IPS-18c (cell line): ENCODE measurements around the gene MED25.
A peak's percentile ranks its signal among the peaks of the same experiment; 100 is the strongest.

Experiments
- H3K4me3 ChIP-seq: 2 replicates; pipeline ENCODE4 v1.7.0; 2013; ENCODE audit warnings: low read depth, mild to moderate bottlenecking, low read length, moderate library complexity; ENCODE audit not compliant: insufficient read depth
- H3K9me3 ChIP-seq: one replicate; pipeline ENCODE4 v1.6.1; 2013; ENCODE audit warnings: mild to moderate bottlenecking, low read length, moderate library complexity; ENCODE audit not compliant: control insufficient read depth, insufficient read depth

MED25 gene

GRCh38 chr19:49858088-49858985 lies 40.2 kb downstream of the MED25 start:
- no peak overlapping the region for H3K4me3 ChIP-seq
- no peaks in the 10 kb centered on the region for H3K9me3 ChIP-seq

DNA sequence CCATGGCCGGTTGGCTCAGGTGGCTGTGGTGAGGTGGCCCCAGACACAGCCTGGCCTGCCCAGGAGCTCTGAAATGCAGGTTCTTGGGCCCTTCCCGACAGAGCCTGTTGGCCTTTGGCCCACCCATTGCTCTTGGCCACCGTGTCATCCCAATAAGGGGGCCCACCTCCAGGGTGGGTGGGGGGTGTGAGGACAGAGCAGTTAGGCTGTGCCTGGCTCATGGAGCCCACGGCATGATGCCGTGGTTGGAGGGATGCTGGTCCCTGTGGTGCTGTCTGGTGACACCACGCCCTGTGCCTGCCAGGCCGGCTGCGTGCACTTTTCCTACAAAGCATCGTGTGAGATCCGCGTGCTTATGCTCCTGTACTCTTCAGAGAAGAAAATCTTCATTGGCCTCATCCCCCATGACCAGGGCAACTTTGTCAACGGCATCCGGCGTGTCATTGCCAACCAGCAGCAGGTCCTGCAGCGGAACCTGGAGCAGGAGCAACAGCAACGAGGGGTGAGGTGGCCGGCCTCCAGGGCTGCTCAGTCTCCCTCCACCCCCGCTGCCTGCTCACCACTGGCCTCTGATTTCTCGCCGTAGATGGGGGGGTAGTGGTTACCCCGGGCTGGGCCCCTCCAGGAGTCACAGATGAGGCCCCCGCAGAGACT lies 41.7 kb downstream of the MED25 start:
- H3K9me3 ChIP-seq = no peaks in the 10 kb centered on the region
- H3K4me3 ChIP-seq = no peak overlapping the region

GRCh38 chr19:49860336-49861102 lies 42.4 kb downstream of the MED25 start:
- no peak overlapping the region for H3K4me3 ChIP-seq

DNA sequence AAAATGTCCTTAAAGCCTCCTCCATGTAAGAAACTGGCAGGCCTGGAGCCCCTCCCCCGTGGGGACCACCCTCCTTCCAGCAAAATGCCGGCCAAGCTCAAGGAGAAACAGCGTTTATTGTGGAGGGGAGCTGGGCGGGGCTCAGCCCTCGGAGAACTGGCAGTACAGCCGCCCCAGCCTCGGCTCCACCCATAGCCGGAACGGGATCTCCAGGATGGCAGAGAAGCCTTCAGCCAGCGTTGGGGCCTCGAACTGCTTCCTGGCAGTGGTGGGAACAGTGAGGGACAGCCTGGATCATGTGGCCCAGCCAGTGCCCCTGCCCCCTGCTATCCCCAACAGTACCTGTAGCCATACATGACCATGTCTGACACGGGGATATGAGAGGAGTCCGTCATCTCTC lies 43.0 kb downstream of the MED25 start:
- Histone ChIP-seq H3K4me3 (no peak overlapping the region), H3K9me3 (no peaks in the 10 kb centered on the region)

More at GRCh38 chr19:49860336-49861102, 42.4 kb downstream of the MED25 start:
- no peaks in the 10 kb centered on the region for H3K9me3 ChIP-seq

DNA sequence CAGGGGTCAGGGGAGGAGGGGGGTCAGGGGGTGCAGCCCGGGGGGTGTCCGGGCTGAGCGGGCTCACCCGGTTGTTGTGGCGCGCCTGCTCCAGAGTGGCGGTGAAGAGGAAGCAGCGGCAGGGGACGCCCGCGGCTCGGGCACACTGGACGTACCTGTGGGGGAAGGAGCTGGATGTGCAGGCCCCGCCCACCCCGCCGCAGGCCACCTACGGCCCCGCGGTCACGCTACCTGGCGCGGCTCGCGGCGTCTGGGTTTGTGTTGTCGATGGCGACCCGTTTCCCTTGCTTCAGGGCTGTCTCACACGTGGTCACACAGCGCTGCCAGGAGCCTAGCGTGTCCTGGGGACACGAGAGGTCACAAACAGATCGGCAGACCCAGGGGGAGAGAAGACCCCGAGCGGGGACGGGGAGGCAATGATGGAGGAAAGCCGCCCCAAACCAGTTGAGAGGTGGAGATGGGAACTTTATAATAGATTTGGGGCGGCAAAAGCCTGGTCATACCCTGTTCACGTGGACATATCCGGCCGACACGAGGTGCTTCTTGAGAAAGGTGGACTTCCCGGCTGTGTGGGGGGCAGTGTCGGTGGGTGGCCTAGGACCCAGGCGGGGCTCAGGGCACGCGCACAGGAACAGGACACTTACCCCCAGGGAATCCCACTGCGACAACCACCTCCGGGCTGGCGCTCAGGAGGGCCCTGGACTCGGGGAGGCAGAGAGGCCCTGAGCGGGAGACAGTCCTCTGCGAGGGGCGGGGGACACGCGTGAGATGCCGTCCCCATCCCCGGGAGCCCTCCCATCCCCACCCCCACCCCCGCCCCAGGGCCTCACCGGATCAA lies 43.7 kb downstream of the MED25 start:
- H3K4me3 ChIP-seq = no peak overlapping the region
- no peaks in the 10 kb centered on the region for H3K9me3 ChIP-seq

DNA sequence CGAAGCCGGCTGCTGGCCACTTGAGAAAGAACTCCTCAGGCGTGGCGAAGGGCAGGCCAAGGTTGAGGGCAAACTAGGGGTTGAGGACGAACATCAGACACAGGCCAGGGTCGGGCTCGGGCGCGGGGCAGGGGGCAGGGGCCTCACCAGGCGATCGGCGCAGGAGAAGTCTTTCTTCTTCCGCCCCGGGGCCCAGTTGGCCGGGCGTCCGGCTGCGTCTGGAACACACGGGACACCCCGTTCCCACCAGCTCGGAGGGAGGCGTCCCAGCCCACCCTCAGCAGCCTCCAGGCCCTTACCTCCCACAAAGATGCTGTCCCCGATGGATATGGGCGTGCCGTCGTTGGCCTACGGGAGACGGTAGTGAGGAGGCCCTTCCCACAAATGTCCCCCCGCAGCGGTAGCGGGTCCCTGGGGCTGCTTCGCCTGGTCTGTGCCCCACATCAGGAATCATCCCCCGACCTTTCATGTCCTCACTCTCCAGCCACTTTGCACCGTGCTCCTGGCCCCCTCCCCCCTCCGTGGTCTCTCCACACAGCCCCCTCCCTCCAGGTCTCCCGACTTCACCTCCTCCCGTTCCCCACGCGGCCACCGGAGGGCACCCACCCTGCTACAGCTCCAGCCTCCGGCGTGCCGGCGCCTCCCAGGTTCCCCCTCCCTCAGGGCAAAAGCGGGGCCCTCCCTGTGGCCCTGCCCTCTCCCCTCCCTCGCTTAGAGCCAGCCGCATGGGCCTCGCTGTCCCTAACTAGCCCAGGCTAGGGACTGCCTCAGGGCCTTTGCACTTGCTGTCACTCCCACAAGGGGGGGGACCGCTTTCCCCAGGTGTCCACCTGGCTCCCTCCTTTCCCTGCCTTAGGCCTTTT lies 44.5 kb downstream of the MED25 start:
- Histone ChIP-seq H3K9me3 (no peaks in the 10 kb centered on the region), H3K4me3 (no peak overlapping the region)

GRCh38 chr19:49863254-49863934 lies 45.3 kb downstream of the MED25 start:
- peaks cover 2% of the 10 kb centered on the region for H3K9me3 ChIP-seq
- no peak overlapping the region for H3K4me3 ChIP-seq

DNA sequence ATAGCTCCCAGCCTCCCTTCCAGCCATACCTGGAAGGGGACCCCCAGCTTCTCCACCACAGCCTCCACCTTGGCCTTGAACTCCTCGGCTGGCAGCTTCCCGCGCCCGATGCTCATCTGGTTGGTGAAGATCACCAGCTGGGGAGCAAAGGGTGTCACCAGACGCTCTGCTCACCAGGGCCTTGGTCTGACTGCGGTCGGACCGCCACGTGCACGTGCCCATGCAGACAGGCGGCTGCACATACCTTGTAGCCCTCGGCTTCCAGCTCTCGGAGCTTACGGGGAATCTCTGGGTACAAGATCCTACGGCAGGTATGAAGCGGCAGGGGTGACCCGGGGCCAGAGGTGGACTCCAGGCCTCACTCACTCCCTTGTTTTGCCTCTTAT lies 45.8 kb downstream of the MED25 start:
- H3K4me3 ChIP-seq = no peak overlapping the region
- peaks cover 2% of the 10 kb centered on the region for H3K9me3 ChIP-seq

DNA sequence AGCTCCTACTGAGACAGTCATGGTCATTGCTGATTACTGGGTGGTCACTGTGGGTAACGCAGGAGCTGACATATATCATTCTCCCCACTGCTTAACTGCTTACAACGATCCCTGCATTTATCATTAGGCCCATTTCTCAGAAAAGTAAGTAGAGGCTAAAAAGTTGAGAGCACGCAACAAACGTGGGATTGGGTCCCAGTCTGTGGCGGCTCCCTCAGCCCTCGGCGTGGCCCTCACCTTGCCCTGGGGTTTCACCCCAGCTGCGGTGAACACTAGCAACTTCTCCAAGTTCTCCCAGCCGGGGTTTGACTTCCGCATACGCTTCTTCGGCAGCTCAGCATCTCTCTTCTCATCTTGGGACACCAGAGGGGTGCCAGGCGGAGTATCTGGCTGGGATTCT lies 46.8 kb downstream of the MED25 start:
- peaks cover 2% of the 10 kb centered on the region for H3K9me3 ChIP-seq
- 0 out of 2 replicates have a peak overlapping the region, but pooled peaks have one; percentile 15 for H3K4me3 ChIP-seq

DNA sequence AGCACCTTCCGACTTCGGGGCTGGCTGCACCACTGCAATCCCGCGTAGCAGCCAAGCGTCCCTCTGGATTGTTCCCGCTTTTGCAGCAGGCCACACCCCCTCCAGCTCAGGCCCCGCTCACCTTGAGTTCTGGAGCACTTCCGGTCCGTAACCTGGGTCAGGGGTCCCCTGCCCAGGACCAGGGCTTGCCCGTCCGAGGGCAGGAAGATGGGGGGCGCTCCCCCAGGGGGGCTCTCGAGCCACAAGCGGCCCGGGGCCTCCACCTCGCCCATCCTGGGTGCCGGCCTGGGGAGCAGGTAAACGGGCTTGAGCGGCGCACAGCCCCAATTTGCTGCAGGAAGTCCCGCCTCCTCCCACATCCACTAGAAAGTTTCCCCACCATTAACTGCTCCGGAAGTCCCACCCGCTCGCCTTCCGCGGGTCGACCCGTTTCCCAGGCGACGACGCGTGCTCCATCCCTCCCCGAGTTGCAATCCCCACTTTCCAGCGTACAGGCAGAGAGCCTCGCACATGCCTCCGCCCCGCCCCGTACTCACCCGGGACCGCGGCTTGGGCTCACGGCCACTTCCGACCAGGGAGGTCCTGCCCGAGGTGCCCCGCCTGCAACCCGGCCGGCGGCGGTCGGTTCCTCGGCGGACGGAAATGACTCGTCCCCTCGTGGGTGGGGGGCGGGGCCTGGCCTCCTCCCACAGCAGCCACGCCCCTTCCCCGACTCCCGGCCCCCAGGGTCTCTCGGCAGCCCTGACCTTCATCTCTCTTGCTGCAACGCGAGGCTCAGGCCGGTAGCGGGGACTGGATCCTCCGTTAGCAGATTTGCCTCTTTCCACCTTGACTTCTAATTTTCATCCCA lies 49.1 kb downstream of the MED25 start, which contains the start of gene PNKP:
TSS of gene PNKP (minus strand) at position 644 of the 850 bp plus-strand sequence. CDS start at position 272, 372 bp downstream.
- Histone ChIP-seq H3K4me3 (peak within 1 kb of the TSS; percentile 99), H3K9me3 (peaks cover 2% of the 10 kb centered on the region)

DNA sequence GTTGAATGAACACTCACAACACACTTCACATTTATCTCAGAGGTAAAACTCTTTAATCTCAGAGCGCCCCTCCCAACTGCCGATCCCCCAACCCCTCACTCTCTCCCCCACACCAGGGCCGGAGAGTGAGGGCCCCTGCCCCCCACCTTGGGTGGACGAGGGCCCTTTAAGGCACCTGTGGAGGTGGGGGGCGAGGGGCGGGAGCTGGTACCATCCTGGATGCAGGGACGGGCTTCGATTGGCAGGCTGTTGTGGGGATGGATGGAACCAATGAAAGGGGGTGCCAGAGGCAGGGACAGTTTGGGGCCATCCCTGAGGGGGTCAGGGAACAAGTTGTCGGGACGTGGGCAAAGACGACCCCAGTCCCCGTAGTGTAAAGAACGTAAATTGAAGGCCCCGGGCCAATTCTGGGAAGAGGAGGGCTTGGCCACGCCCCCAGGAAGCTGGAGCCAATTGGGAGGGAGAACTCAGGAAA lies 51.0 kb downstream of the MED25 start:
- peaks cover 2% of the 10 kb centered on the region for H3K9me3 ChIP-seq
- peak overlapping the region; percentile 46; the same call in 1 of the 2 replicates for H3K4me3 ChIP-seq

DNA sequence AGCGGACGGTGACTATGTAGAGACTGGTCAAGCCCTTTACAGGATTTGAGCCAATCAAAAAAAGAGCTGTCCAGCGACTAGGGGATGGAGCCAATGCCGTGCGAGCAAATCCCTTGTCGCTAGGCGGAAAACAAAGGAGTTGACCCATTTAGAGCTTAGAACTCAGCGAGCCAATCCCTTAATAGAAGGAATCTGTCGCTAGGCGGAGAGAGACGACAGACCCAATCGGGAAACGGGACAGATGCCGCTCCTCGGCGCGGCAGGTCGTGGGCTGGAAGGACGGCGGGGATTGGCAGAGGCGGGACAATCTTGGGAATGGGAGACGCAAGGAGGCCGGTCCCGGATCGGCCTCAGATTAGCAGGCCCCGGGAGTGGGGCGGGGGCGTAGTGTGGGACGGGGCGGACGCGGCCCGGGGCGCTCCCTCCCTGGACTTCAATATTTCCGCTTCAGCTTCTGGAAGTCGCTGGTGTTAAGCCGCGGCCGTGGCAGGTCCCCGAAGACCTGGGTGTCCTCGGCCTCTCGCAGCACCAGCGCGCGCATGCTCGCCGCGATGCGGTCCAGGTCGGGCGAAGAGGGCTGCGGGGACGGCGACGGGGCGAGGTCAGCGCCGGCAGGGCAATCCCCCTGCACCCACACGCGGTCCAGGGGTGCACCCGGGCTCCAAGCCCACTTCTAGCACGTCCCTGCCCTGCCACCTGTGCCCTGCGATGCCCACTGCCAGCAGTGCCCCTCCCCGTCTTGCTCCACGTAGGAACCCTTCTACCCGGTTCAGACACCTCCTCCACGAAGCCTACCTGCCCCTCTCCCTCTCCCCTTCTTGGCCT lies 51.6 kb downstream of the MED25 start:
- H3K9me3 ChIP-seq = peaks cover 2% of the 10 kb centered on the region
- peak overlapping the region; percentile 62 for H3K4me3 ChIP-seq

DNA sequence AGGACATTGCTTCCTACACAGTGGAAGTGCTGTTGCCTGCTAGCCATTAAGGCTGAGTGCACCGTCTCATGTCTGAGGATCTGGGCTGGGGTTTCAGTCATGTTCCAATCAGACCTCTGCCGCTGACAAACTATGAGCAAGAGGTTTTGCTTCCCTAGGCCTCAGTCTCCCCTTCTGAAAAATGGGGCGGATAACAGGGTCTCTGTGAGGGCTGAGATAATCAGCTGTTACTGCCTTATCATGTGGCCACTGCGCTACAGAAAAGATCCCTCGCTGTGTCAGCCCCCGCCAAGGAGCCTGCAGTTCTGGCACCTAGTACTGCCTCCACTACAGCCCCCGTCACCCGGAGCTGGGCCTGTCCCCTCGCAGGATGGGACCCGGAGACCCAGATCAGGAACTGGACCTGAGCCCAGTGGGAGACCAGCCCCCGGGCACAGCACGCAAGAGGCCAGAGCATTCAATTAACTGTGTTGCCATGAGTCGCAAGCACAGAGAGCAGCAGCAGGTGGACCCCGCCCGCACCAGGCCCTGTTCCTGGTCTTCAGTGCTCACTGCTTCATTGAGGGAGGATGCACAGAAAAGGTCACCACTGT lies 52.3 kb downstream of the MED25 start:
- peaks cover 2% of the 10 kb centered on the region for H3K9me3 ChIP-seq
- peak overlapping the region; percentile 62 for H3K4me3 ChIP-seq
